ENCODE measurements around the gene MLLT3.

DNA sequence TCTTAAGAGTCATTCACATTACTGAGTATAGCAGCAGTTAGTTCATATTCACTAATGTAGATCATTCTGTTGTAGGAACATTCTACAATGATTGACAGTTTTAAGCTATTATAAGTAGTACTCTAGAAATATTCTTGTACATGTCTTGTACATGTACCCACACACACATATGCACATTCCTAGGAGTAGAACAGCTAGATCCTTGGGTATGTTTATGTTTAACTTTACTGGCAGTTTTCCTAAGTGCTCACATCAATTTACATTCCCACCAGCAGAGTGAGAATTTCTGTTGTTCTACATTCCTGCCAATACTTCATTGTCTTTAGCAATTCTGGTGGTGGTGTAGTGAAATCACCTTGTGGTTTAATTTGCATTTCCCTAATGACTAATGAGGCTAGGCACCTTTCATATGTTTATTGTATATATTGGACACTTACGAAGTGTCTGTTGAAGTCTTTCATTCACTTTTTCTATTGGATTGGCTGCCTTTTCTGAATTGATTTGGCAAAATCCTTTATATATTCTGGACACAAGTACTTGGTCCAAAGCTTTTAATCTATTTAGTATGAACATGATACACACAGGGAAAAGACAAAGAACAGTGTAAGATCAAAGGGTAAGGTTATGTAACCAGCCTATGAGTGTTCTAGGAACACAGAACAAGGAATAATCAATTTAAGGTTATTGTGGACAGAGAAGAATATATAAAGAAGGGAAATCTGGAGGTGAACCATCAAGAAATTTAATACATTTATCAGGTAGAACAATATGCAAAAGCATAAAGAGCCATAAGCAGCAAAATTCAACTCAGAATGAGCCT lies 95.6 kb downstream of the MLLT3 start:
- TF ChIP-seq, protein P1, sequence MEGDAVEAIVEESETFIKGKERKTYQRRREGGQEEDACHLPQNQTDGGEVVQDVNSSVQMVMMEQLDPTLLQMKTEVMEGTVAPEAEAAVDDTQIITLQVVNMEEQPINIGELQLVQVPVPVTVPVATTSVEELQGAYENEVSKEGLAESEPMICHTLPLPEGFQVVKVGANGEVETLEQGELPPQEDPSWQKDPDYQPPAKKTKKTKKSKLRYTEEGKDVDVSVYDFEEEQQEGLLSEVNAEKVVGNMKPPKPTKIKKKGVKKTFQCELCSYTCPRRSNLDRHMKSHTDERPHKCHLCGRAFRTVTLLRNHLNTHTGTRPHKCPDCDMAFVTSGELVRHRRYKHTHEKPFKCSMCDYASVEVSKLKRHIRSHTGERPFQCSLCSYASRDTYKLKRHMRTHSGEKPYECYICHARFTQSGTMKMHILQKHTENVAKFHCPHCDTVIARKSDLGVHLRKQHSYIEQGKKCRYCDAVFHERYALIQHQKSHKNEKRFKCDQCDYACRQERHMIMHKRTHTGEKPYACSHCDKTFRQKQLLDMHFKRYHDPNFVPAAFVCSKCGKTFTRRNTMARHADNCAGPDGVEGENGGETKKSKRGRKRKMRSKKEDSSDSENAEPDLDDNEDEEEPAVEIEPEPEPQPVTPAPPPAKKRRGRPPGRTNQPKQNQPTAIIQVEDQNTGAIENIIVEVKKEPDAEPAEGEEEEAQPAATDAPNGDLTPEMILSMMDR (IDR thresholded peaks at IDR 0.05): no peak
- TF ChIP-seq POLR2A (IDR thresholded peaks at IDR 0.05) (no peak), EP300 (IDR thresholded peaks at IDR 0.05) (no peak)

Measured in suprapubic skin (tissue), 3 donors.